Psoas muscle (tissue), 8 donors: ENCODE measurements around the gene SMS. TPM values are rescaled to one million over a fixed set of nuclear protein-coding genes. Genes with fewer than 3 reads are reported as not detected.

Experiments used
- ATAC-seq, 4 donors: fragments of 200-7000 bp; cut with Tn5 transposase; one replicate each; pipeline ENCODE4 v1.9.1; 2020; ENCODE audit warnings: moderate library complexity in 3 of 4, mild to moderate bottlenecking in 2 of 4
- DNase-seq, 2 donors: peaks; one replicate each; pipeline ENCODE4 v3.0.0-alpha.2; 2020
- H3K27ac ChIP-seq: fragments of 200-600 bp; one replicate; pipeline ENCODE4 v1.8.0; 2022
- H3K27me3 ChIP-seq, 3 donors: fragments of 200-600 bp in 1 of 3; one replicate each; pipeline versions ENCODE4 v1.6.1 to v1.8.0; 2013 to 2022; ENCODE audit warnings: low read length in 2 of 3, mild to moderate bottlenecking in 2 of 3, moderate library complexity in 1 of 3; ENCODE audit not compliant: insufficient read depth in 3 of 3
- H3K36me3 ChIP-seq, 2 donors: fragments of 200-600 bp in 1 of 2; one replicate each; pipeline versions ENCODE4 v1.6.1 to v1.8.0; 2013 to 2022; ENCODE audit warnings: low read depth in 1 of 2, mild to moderate bottlenecking in 1 of 2, moderate library complexity in 1 of 2; ENCODE audit not compliant: insufficient read depth in 1 of 2
- H3K4me1 ChIP-seq: fragments of 200-600 bp; one replicate; pipeline ENCODE4 v1.8.0; 2022
- H3K4me3 ChIP-seq: fragments of 200-600 bp; one replicate; pipeline ENCODE4 v1.8.0; 2022; ENCODE audit warnings: mild to moderate bottlenecking
- H3K9me3 ChIP-seq: fragments of 200-600 bp; one replicate; pipeline ENCODE4 v1.8.0; 2022
- WGBS, 3 donors: extraction: QIAGEN DNeasy Blood & Tissue Kit; methylation state at CpG; one replicate each; pipeline versions ENCODE4 v1.1.6 to v1.1.7; 2013; 5-methylcytosine and 5-hydroxymethylcytosine counted together
- intact Hi-C, 2 donors: fragments of 100-400 bp; cut with DNase I; formaldehyde crosslinking; loops; one replicate each; pipeline versions ENCODE4 v1.11.0 to v1.14.2; 2022
- polyA plus RNA-seq, 3 donors: library from polyadenylated mRNA; stranded (reverse); fragments of 200-250 nt; gene quantifications; one replicate each; pipeline ENCODE4 v1.2.3, GENCODE V29; 2013
- total RNA-seq, 4 donors: library from RNA; stranded (reverse); fragmentation: NEBNext Ultra II Directional in 2 of 4; extraction: Animal tissue kit (Norgen Biotek cat#: 25700) in 2 of 4; gene quantifications; one replicate each; pipeline versions ENCODE4 v1.2.1 to v1.2.4, GENCODE V29; 2021 to 2023
- TF ChIP-seq, protein P1 (sequence below): fragments of 200-600 bp; IDR thresholded peaks from one replicate; pipeline ENCODE4 v1.8.0; 2022; ENCODE audit warnings: antibody characterized with exemption
- donor health status: healthy with polysubstance abuse.
- donor health status: DM: no; HTN: no; CAD: no; lungs with moderate emphysema.
- donor health status: Bipolar disorder and iron deficiency.
- donor health status: healthy.
- donor health status: DM: yes; HTN: yes; CAD: no.
- donor health status: DM: no; HTN: no; CAD: no.
- donor health status: DM: no; HTN: no; CAD: no.
- donor health status: DM: yes; HTN: yes; CAD: no.

The SMS gene
- total and polyA plus RNA-seq, 7 donors: 18.6 to 52.9 (median 41.3) TPM

DNA sequence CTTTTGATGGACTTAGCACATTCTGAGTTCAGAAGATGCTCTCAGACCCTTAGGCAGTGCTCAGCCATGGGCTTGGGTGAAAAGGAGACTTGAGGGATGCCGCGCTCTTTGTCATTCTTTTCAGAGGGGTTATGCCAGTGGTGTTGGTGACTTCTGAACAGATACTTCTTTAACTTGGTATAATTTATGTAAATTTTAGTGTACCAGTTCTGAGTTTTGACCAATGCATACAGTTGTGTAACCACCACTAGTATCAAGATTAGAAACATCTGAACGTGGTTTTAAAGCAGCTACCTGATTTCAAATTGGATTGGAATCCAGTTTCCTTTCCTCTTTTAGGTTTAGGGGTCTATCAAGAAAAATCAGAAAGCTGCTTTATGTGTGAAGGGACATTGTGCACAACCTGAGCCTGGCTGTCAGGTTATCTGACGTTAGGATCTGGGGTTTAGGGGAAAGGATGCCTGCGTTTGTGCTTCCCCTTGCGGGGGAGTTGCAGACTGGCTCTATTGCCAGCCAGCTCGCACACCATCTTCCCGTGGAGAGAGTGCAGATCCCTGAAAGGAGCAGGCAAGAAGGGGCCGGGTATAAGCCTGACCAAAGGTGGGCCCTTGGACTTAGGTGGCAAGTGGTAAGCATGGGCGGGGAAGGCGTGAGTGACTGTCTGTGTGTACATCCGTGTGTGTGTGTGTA lies 19.0 kb downstream of the SMS start:
- Histone ChIP-seq H3K36me3 (no peaks in the 10 kb centered on the region), H3K9me3 (no peaks in the 10 kb centered on the region), H3K4me3 (no peak overlapping the region), H3K27me3 (no peaks in the 10 kb centered on the region), H3K27ac (no peak overlapping the region), H3K4me1 (no peaks in the 10 kb centered on the region)
- no peak for ATAC-seq
- WGBS, 3 donors: 65 to 84% (median 73%) methylated on average over 11 to 12 of the region's 12 CpGs
- intact Hi-C loops: no loop called here
- no peak for DNase-seq
- TF ChIP-seq, protein P1, sequence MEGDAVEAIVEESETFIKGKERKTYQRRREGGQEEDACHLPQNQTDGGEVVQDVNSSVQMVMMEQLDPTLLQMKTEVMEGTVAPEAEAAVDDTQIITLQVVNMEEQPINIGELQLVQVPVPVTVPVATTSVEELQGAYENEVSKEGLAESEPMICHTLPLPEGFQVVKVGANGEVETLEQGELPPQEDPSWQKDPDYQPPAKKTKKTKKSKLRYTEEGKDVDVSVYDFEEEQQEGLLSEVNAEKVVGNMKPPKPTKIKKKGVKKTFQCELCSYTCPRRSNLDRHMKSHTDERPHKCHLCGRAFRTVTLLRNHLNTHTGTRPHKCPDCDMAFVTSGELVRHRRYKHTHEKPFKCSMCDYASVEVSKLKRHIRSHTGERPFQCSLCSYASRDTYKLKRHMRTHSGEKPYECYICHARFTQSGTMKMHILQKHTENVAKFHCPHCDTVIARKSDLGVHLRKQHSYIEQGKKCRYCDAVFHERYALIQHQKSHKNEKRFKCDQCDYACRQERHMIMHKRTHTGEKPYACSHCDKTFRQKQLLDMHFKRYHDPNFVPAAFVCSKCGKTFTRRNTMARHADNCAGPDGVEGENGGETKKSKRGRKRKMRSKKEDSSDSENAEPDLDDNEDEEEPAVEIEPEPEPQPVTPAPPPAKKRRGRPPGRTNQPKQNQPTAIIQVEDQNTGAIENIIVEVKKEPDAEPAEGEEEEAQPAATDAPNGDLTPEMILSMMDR: no peak

DNA sequence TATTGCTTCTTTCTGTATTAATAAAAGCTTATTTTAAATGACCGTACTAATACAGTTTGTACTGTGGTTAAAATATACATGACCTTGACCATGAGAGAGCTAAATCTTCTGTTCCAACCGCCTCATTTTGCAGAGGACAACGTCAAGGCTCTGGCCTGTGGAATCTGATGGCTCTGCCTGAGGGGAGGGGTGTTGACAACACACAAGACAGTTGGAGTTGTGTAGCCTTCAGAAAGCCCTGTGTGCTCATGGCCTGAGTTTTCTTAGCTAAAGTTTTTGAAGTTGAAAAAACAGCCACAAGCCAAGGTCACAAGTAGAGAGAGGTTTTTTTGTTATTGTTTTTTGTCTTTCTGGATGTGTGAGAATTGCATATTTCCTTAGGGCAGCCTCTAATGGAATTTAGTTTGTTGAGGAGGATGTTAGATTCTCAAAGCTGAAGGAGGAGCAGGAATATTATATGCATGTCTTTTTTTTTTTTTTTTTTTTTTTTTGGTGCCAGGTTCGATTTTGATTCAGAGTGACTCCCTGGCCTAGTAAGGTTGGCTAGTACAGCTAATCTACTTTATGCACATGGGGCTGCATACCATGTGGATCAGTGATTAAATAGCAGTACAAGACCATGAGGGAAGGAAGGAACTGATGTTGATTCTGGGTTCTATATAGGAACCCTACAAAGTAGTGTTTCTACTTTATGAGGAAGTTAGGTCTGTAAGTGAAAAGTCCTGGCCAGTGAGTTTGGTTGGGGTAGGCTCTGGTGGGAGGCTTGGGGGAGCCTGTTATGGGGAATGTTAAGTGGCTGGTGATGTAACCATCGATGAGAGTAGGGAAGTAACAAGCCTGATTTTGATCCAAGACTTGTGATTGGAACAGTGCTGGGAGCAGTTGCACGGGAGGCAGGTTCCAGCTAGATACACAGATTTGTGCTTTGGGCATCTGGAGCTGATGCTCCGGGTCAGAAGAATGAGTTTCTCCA lies 20.3 kb downstream of the SMS start:
- H3K36me3 ChIP-seq: no peaks in the 10 kb centered on the region
- ATAC-seq: no peak
- no peaks in the 10 kb centered on the region for H3K9me3 ChIP-seq
- no peak for DNase-seq
- TF ChIP-seq, protein P1: no peak
- H3K27me3 ChIP-seq: no peaks in the 10 kb centered on the region
- no peaks in the 10 kb centered on the region for H3K4me1 ChIP-seq
- WGBS, 3 donors: 42 to 56% (median 49%) methylated on average over 7 of the region's 7 CpGs
- H3K27ac ChIP-seq: no peak overlapping the region
- no peak overlapping the region for H3K4me3 ChIP-seq
- intact Hi-C loops: no loop called here

DNA sequence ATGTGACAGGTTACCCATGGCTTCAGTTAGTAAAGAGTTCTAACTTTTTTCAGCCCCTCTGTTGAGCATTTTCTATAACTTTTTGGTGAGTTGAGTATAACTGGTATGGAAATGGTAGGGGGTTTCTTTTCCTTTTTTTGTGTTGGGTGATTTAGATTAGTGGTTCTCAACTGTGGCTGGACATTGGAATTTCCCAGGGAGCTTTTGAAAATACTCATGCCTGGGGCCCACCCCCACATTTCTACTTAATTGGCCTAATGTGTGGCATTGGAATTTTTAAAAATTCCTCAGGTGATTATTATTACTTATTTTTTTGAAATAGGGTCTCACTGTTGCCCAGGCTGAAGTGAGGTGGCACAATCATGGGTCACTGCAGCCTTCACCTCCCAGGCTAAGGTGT lies 21.9 kb downstream of the SMS start:
- no peak overlapping the region for H3K4me3 ChIP-seq
- no peaks in the 10 kb centered on the region for H3K9me3 ChIP-seq
- intact Hi-C loops: no loop called here
- no peaks in the 10 kb centered on the region for H3K27me3 ChIP-seq
- H3K27ac ChIP-seq: no peak overlapping the region
- TF ChIP-seq, protein P1: no peak
- H3K4me1 ChIP-seq: no peaks in the 10 kb centered on the region
- no peaks in the 10 kb centered on the region for H3K36me3 ChIP-seq
- ATAC-seq (no peak), DNase-seq (no peak)

DNA sequence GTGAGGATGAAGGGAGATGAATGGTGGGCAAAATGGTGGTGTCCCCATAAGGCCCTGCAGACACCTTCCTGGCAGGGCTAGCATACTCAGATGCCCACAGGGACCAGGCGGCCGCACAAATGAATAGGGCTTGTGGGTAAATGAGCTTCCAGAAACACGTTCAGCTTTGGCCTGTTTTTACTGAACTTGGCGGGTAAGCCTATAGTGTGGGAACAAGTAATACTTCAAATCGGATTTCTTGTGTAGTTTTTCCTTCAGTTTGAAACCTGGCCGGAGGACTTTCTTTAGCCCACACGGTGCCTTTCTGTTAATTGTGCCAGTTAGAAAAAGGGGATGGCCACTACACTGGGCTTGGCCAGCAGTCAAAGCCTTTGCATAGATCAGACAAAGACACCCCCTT lies 22.8 kb downstream of the SMS start:
- Histone ChIP-seq H3K27ac (no peak overlapping the region), H3K36me3 (no peaks in the 10 kb centered on the region), H3K27me3 (no peaks in the 10 kb centered on the region), H3K9me3 (no peaks in the 10 kb centered on the region), H3K4me3 (no peak overlapping the region), H3K4me1 (no peaks in the 10 kb centered on the region)
- 67 to 76% (median 75%) methylated on average over 6 to 7 of the region's 7 CpGs for WGBS, 3 donors
- DNase-seq (no peak), ATAC-seq (no peak)
- TF ChIP-seq, protein P1: no peak
- intact Hi-C loops: no loop called here
